HG03060 (cell line): ENCODE data around the gene C11orf71.

Experiments
- ATAC-seq: cut with Tn5 transposase; IDR thresholded peaks from one replicate; pipeline ENCODE4 v1.9.1; 2021; ENCODE audit warnings: low read depth, moderate number of reproducible peaks; ENCODE audit not compliant: unreplicated experiment

Gene C11orf71, protein sequence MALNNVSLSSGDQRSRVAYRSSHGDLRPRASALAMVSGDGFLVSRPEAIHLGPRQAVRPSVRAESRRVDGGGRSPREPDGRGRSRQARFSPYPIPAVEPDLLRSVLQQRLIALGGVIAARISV

DNA sequence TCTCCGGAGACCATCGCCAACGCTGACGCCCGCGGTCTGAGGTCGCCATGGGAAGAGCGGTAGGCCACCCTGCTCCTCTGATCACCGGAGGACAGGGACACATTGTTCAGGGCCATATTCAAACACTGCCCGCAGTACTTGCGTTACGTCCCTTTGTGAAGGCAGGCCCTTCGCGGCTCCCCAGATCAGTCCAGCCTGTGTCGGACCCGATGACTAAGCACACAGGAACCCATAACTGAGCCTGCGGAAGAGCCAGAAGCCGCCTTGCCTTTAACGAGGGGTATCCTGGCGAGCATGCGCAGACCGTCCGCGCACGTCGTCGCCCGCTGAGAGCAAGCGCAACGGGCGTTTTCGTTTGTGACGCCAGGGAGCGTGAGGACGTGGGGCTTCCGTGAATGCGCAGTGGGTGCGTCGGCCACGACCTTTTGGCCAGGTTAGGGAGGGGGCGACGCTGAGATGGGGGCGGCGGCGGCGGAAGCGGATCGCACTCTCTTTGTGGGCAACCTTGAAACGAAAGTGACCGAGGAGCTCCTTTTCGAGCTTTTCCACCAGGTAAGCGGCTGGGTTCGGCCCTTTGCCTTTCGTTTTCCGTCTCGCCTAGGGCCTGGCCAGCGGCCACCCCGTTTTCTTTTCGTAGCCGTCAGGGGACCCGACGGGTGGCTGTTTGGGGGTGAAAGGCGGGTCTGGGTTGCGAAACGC is at the start of gene C11orf71, which contains the start of gene RBM7:
TSS of gene C11orf71 (minus strand) at position 296 of the 699 bp plus-strand sequence. CDS start at position 116, 180 bp downstream.
TSS of gene RBM7 (plus strand) at position 451 of the 699 bp plus-strand sequence. CDS start at position 457, 6 bp downstream.
- peak; percentile 85 for ATAC-seq

DNA sequence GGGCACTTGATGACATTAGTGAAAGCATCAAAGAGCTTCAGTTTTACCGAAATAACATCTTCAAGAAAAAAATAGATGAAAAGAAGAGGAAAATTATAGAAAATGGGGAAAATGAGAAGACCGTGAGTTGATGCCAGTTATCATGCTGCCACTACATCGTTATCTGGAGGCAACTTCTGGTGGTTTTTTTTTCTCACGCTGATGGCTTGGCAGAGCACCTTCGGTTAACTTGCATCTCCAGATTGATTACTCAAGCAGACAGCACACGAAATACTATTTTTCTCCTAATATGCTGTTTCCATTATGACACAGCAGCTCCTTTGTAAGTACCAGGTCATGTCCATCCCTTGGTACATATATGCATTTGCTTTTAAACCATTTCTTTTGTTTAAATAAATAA is 49.5 kb upstream of the C11orf71 start:
- no peak for ATAC-seq

DNA sequence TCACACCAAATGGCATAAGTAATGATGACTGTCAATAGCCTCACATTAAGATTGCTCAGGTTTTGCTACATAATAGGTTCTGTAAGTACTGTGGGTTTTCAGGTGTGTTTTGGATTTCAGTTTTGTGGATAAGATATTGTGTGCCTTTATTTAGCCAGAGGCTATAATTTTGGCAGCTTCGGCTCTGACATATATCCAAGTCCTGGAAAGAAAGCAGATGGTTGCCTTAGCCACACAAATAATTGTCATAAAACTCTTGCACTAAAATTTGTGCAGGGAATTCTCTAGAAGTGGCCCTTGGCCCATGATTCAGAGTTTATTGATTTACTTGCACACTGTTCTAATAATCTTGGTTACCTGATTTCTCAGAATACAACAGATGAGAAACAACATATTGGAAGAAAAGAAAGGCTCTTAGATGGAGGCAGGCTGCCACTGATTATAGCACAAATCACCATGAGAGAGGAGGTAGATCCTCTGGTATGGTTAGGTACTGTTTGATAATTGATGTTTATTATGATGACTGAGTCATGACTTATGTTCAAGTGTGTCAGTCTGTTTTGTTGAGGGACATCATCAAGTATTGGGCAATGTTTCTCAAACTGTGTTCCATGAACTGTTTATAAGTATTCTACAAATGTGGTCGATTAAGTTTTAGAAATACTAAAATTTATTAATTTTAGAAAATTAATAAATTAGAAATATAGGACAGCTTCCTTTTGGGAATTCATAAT is 48.6 kb upstream of the C11orf71 start:
- no peak for ATAC-seq

DNA sequence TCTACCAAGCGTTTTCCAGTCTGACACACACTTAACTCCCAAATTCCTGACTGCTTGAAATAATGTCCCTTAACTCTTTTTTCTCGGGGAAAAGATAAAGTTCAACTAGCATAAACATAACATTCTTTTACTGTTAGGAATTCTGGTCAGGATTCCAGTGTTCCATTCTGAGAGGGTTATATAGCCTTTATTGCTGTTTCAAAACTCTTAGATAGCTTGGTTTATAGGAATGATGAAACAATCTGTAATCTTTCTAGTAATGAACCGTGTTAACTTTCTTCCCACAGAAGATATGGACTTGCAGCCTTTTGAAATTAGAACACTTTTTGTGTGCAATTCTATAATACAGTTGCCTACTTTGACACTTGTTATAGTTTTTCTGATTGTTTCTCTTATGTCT is 47.6 kb upstream of the C11orf71 start:
- ATAC-seq: no peak

DNA sequence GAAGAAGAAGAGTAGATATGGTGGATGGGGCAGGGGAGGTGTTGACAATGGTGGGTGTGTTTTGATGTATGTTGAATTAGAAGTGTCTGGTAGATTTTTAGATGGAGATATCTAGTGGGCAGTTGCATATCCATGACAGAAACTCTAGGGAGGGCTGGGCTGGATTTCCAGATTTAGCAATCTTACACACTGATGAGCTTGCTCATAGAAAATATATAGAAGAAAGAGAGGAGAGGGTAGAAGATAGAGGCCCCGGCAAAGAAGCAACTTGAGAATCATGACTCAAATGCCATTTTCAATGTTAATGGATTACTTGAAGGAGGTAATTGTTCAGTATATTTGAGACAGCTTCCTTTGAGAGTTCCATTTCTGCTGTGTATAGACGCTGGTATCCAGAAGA is 47.1 kb upstream of the C11orf71 start:
- no peak for ATAC-seq

DNA sequence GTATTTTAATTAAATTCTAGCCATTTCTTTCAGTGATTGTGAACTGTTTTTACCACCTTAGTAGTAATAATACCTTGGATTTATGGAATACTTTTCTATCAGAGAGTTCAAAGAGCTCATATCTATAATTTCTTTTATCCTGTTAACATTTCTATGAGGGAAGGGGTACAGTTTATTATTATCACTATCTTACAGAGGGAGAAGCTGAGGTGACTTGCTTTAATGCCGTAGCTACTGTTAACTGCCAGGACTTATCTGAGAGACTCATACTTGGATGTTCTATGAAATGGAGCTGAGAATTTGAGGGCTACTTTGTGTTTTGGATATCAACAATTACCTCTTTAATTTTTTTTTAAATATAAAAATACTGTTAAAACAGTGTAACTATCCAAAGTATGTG is 42.2 kb upstream of the C11orf71 start:
- no peak for ATAC-seq

DNA sequence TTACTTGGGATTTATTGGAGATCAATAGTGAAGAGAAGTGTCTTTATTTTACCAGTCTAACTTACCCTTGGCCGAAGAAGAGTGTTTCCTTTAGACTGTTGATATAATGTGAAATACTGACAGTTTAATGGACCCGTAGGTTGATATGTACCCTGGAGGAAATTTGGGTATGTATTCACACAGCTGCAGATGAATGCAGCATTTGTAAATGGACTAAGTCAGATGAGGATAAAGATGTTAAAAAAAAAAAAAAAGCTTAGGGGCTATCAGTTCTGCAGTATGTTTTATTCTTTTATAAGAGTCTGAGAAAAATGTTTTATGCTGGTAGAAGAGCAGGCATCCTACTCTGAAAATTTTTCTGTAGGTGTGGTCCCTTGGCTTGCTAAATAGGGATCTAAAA is 41.6 kb upstream of the C11orf71 start:
- ATAC-seq: no peak

DNA sequence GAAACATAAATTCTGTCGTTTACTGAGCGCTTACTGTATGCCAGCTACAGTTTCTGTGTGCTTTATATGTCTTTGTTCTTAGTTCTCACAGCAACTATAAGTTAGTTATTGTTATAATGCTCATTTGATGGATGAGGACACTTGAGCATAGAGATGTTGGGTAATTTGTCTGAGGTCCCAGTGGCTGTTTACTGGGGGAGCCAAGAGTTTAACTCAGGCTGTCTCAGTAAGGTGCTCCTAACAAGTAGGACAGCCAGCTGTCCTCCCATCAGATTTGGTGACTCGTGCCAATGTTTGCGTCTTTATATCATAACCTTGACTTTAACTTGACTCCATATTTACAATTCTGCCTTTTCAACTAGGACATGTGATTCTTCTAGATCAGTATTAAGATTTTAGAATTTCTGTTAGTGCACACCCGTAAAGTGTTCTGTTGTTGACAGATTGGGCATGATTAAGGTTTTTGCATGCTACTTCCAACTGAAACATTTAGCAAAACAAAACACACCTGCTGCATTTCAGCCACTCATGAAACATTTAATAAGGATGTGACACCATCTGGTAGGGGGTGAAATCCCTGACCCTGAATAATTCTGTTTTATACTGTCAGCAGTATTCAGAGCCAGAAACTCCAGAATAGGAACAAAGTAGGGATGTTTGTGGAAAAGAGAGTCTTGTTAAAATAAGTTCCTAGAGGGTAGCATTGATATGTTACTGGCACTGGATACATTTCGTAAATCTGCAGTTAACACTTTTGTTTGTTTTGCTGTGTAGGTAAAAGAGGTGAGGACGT is 40.9 kb upstream of the C11orf71 start:
- ATAC-seq: no peak

DNA sequence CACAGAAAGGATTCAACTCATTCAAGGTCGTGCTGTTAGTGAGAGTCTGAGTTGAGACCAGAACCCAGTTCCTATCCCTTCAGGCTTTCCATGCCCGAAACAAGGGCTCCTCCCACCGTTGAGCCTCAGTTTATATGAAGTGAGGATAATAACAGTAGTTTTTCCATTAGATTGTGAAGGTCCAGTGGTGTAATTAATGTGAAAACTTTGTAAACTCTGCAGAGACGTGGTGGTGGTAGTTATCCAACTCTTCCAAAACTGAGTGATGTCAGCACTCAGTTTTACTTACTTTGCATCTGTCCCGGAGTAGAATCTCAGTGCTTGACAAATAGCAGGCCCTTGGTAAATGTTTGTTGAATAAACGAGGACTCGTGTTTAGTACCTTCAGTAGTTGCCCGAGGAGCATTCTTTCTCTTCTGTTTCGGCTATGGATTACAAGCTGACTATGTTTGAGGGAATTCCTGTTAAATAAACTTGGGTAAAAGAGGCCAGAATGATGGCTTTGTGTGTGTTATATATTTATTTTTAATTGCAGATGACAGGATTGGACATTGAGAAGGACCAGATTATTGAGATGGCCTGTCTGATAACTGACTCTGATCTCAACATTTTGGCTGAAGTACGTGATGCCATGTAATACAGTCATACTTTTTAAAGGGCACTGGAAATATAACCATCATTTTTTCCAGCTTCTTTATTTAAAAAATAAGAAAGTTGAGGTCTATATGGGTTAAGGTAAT is 40.0 kb upstream of the C11orf71 start:
- ATAC-seq: no peak

DNA sequence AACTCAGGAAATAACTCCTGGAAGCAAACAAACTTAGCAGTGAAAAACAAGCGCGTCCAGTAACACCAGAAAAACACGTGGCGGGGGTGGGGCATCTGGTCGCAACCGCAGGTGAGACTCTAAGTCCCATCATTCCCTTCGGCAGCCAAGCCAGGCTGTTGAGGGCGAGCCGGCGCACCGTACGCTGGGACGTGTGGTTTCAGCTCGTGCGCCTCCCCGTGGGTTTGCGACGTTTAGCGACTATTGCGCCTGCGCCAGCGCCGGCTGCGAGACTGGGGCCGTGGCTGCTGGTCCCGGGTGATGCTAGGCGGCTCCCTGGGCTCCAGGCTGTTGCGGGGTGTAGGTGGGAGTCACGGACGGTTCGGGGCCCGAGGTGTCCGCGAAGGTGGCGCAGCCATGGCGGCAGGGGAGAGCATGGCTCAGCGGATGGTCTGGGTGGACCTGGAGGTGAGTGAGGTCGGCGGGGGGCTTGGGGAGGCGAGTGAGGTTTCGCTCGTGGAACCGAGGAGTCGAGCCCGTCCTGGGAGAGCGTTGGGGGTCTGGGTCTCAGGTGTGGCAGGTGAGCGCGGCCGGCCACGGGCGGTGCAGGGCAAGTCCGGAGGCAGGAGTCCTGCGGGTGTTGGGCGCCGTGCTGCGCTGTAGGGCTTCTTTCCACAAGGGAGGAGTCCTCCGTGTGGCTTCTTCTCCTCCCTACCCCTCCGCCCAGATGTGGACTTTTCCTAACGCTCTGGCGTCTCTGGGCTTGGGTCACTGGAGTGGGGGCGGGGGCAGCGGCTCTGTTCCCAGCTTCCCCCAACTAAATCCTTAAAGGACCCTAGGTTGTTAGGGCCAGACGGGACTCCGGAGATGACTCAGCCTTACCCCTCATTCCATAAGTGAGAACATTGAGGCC is 39.2 kb upstream of the C11orf71 start, which contains the start of gene REXO2:
TSS of gene REXO2 (plus strand) at position 239 of the 892 bp plus-strand sequence. CDS start at position 301, 62 bp downstream.
- peak; percentile 95 for ATAC-seq

DNA sequence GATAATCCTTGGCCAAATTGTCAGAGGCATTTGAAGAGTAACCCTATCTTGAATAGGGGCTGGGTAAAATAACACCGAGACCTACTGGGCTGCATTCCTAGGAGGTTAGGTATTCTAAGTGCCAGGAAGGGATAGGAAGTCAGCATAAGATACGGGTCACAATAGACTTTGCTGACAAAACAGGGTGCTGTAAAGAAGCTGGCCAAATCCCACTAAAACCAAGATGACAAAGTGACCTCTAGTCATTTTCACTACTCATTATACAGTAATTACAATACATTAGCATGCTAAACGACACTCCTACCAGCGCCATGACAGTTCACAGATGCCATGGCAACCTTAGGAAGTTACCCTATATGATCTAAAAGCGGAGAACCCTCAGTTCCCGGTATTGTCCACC is 38.0 kb upstream of the C11orf71 start:
- no peak for ATAC-seq

DNA sequence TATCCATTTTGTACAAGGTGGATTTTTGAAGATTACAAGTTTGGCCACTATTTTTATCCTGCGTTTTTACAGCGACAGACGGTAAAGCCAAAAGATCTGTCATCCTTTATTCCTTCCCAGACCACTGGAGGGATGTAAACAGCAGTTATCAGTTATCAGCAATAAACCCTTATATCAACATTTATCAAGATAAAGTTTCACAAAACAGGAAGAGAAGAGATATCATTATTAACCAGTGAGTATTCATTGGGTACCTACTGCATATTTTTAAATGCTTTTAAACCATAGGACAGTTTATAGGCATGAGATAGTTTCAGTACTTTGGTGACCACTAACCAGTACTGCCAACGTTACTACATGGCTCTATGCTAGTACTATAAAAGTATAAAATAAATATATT is 33.1 kb upstream of the C11orf71 start:
- ATAC-seq: no peak

DNA sequence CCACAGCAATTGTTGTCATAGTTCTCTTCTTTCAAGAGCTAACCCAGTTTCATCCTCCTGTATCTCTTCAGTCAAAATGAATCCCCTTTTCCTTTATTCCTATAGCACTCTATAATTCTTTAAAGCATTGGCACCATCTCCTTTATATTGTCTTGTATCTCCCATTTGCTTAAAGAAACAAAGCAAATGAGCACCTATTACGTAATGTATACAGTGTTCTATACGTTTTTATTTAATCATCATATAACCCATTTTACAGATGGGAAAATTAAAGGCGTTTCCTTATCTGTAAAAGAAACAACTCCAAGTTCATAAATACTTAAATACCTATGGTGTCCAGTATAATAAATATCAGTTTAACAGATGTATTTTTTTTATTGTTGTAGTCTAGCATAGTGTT is 32.6 kb upstream of the C11orf71 start:
- ATAC-seq: no peak

DNA sequence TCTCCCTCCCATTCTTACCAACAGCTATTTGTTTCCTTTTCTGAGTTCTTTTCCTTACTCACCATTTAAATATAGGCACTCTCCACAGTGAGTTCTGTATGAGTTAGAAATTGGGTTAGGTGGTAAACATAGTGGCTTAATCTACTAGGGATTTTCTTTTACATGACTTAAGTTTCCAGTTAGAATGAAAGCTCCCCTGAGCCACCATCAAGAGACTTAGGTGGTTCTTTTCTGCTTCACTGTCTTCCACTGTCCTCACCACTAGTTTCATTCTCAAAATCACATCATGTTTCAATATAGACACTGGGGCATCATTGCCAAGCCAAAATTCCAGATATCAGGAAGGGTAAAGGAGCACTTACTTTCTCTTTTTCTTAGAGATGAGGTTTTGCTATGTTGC is 30.0 kb upstream of the C11orf71 start:
- ATAC-seq: no peak

DNA sequence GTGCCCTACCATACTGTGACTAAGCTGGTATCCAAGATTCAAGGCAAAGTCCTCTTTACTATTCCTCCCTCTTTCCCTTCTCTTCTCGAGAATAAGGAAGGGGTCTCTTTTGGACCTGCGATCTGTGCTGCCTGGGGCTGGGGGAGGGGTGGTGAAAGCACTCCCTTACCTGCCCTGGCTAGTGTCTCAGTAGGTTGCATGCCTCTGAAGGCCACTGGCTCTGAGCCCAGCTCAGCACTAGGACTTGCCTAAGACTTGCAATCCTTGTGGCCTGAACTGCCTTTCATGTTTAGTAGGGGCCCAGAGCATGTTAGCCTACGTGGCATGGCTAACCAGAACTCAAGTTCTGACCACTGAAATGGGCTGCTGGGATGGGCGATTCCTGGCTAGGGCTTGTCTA is 26.0 kb upstream of the C11orf71 start:
- no peak for ATAC-seq

DNA sequence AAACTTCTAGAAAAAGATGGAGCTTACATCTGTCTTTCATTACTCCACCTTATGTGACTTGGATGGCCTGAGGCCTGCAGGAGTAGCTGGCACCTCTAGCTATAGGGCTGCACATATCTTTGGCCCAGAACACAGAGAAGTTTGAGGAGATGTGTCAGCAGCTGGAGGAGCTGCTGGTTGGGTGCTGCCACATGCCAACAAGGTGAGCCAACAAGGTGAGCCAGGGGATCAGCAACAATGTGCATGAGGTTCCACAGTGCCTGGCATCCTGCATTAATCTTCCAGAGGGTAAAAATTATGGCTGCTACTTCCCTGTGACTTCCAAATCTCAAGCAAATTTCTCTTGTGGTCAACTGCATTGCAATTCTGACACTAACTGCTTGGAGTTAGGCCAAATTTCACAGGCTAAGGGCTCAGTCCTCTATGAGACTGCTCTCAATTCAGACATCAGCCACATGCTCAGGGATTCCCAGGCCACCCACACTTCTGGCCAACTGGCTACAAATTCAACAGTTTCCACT is 16.2 kb upstream of the C11orf71 start:
- no peak for ATAC-seq

DNA sequence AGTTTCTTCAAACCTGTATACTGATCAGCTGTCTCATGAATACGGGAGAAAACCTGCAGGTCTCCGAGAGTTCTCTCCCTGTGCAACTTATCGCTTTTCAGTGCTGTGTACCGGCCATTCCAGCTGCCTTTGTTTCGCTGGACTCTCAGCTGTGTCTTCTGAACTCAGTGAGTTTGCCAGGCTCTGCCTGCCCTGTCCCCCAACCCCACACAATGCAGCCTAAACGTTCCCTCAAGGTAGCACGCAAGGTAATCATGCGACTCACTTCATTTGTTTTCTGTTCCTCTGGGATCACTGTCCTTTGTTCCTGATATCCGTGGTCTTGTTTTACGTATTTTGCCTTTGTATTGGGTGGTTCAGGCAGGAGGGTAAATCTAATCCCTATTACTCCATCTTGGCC is 13.6 kb upstream of the C11orf71 start:
- no peak for ATAC-seq

DNA sequence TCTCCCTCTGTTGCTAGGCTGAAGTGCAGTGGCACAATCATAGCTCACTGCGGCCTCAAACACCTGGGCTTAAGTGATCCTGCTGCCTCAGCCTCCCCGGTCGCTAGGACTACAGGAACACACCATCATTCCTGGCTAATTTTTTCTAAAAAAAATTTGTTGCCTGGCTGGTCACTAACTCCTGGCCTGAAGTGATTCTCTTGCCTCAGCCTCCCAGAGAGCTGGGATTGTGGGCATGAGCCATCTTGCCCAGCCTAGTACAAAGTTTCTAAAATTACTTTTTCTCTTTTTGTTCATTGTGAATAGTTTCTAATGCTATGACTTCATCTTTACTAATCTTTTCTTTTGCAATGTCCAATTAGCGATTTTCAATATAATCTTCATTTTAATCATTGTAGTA is 12.6 kb upstream of the C11orf71 start:
- ATAC-seq: no peak

DNA sequence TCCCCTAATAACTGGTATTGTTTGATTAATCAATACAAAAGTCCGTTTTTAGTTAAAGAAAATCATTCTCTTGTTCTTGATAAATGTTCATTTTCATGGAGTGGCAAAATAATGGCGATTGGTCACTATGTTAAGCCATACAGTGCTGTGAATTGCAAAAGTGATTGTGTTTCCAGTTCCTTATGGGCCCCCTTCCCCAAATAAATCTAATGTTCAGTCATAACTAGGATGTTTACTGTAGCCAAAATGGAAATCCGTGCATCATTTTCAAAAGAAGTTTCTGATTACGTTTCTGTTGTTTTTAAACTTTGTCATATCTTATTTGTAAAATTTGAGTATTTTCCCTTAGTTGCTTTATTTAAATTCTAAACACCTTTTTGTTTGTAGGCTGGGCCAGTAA is 1.0 kb upstream of the C11orf71 start:
- no peak for ATAC-seq
